T-helper 2 cell treated with Interferon-gamma antibody and Interleukin-4, amounts not matched to agents 100 ng/mL and 5 ng/mL, for 36 hours (primary cell): Measurements from ENCODE around the gene FRMD5. TPM values are rescaled to one million over a fixed set of nuclear protein-coding genes. Genes with fewer than 3 reads are reported as not detected.

Source experiments
- intact Hi-C: fragments of 100-400 bp; cut with micrococcal nuclease; formaldehyde crosslinking; loops from one replicate; pipeline ENCODE4 v1.15.1; 2023
- total RNA-seq: library from RNA; stranded (reverse); gene quantifications from 2 replicates; pipeline ENCODE4 v1.2.3, GENCODE V29; 2022

Gene FRMD5
- total RNA-seq, 1 donor from 2014 or later = not detected

GRCh38 chr15:43981576-43981975 lies 213.5 kb downstream of the FRMD5 start:
- intact Hi-C loops = no loop called here

GRCh38 chr15:43977072-43977884 lies 217.8 kb downstream of the FRMD5 start:
- intact Hi-C loops = no loop called here

GRCh38 chr15:43975770-43976169 lies 219.3 kb downstream of the FRMD5 start:
- intact Hi-C loops = no loop called here

GRCh38 chr15:43975326-43975725 lies 219.7 kb downstream of the FRMD5 start:
- intact Hi-C loops = no loop called here

GRCh38 chr15:43974852-43975251 lies 220.2 kb downstream of the FRMD5 start:
- intact Hi-C loops = no loop called here

- intact Hi-C loops = no loop called here
Measured at GRCh38 chr15:43969802-43970375, 225.2 kb downstream of the FRMD5 start.

- intact Hi-C loops = no loop called here
Measured at GRCh38 chr15:43968551-43968950, 226.5 kb downstream of the FRMD5 start.

GRCh38 chr15:43966646-43967045 lies 228.4 kb downstream of the FRMD5 start:
- intact Hi-C loops = no loop called here

GRCh38 chr15:43958861-43959330 lies 236.2 kb downstream of the FRMD5 start:
- intact Hi-C loops = no loop called here

- intact Hi-C loops = no loop called here
Measured at GRCh38 chr15:43957724-43958123, 237.3 kb downstream of the FRMD5 start.

- intact Hi-C loops = no loop called here
Measured at GRCh38 chr15:43955140-43955539, 239.9 kb downstream of the FRMD5 start.

- intact Hi-C loops = no loop called here
Measured at GRCh38 chr15:43954181-43954621, 240.9 kb downstream of the FRMD5 start.

GRCh38 chr15:43953402-43953801 lies 241.7 kb downstream of the FRMD5 start:
- intact Hi-C loops = no loop called here

- intact Hi-C loops = no loop called here
Measured at GRCh38 chr15:43950531-43950930, 244.5 kb downstream of the FRMD5 start.

- intact Hi-C loops = no loop called here
Measured at GRCh38 chr15:43948691-43949325, 246.3 kb downstream of the FRMD5 start.

GRCh38 chr15:43943511-43943910 lies 251.6 kb downstream of the FRMD5 start:
- intact Hi-C loops = no loop called here

GRCh38 chr15:43942194-43942593 lies 252.9 kb downstream of the FRMD5 start:
- intact Hi-C loops = no loop called here

GRCh38 chr15:43941555-43941954 lies 253.5 kb downstream of the FRMD5 start:
- intact Hi-C loops = no loop called here

GRCh38 chr15:43941071-43941470 lies 254.0 kb downstream of the FRMD5 start:
- intact Hi-C loops = no loop called here

- intact Hi-C loops = no loop called here
Measured at GRCh38 chr15:43939070-43939469, 256.0 kb downstream of the FRMD5 start.

GRCh38 chr15:43934480-43934879 lies 260.6 kb downstream of the FRMD5 start:
- intact Hi-C loops = no loop called here

GRCh38 chr15:43932907-43933306 lies 262.2 kb downstream of the FRMD5 start:
- intact Hi-C loops = no loop called here
